PFSK-1 (cell line): ENCODE data around the gene PLSCR3.

Experiments
- REST ChIP-seq, 2 experiments: IDR thresholded peaks; 2 replicates each; pipeline versions ENCODE4 v1.6.1 to v1.8.0; 2011 to 2012; ENCODE audit warnings: low read depth in 2 of 2, low read length in 2 of 2, control low read depth in 1 of 2, inconsistent platforms in 1 of 2, mild to moderate bottlenecking in 1 of 2, moderate library complexity in 1 of 2; ENCODE audit not compliant: insufficient read depth in 1 of 2
- SIN3A ChIP-seq: IDR thresholded peaks from 2 replicates; pipeline ENCODE4 v1.6.1; 2012; ENCODE audit warnings: mild to moderate bottlenecking, low read length, moderate library complexity, borderline replicate concordance; ENCODE audit not compliant: insufficient read depth

DNA sequence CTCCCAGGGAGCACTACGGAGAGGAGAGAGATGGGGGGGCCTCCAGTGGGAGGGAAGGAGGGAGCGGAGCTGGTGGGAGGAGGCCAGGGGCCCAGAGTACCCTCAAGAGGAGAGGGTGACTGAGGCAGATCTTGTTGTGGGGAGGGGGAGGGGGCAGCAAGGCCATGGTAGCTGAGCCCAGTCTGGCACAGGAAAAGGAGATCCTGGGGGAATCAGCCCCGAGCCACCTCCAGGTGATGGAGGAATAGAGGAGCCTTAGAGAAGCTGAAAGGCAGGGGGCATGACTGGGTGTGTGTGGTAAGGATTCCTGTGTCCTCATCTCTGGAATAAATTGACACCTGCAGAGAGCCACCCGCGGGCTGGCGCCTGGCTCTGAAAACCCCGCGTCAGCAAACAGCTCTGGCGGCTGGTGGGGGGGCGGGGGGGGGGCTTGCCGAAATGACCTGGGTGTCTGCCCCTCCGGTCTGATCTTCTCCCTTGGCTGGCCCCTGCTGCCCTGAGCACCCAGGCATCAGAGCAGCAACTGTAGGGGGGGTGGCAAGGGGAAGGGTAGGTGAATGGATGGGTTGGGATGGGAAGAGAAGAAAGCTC lies 12.0 kb upstream of the PLSCR3 start:
- TF ChIP-seq SIN3A (no peak), REST (IDR thresholded peaks at IDR 0.05; ENCODE audit: insufficient read depth in 1 of 2, low read depth in 2 of 2, low read length in 2 of 2) (no peak)
